Astrocyte (in vitro differentiated cells and primary cell): ENCODE results near the gene MORN1. TPM values are rescaled to one million over a fixed set of nuclear protein-coding genes. Genes with fewer than 3 reads are reported as not detected.
A peak's percentile ranks its signal among the peaks of the same experiment; 100 is the strongest.

Experiments used
- DNase-seq: peaks from one replicate; pipeline ENCODE4 v3.0.0-alpha.2; 2010; ENCODE audit warnings: low read depth
- FAIRE-seq: peaks from 2 replicates; lab custom pipeline; 2011; peaks lifted over from hg19 to GRCh38; lab: Jason Lieb, UNC
- H2AFZ ChIP-seq: 2 replicates; pipeline ENCODE4 v1.6.0; 2012; ENCODE audit warnings: low read depth, low read length, inconsistent platforms
- H3K27ac ChIP-seq: 2 replicates; pipeline ENCODE4 v1.5.1; 2011; ENCODE audit warnings: low read depth, low read length, inconsistent platforms
- H3K27me3 ChIP-seq: 2 replicates; pipeline ENCODE4 v1.6.0; 2011; ENCODE audit warnings: low read length, inconsistent platforms; ENCODE audit not compliant: insufficient read depth
- H3K36me3 ChIP-seq: 2 replicates; pipeline ENCODE4 v1.5.1; 2011; ENCODE audit warnings: low read length, inconsistent platforms; ENCODE audit not compliant: insufficient read depth
- H3K4me1 ChIP-seq: 2 replicates; pipeline ENCODE4 v1.5.1; 2011; ENCODE audit warnings: low read length, inconsistent platforms; ENCODE audit not compliant: insufficient read depth
- H3K4me2 ChIP-seq: 2 replicates; pipeline ENCODE4 v1.6.0; 2012; ENCODE audit warnings: low read length, inconsistent platforms
- H3K4me3 ChIP-seq: 2 replicates; pipeline ENCODE4 v1.5.1; 2011; ENCODE audit warnings: low read depth, mild to moderate bottlenecking, low read length, inconsistent platforms; ENCODE audit not compliant: insufficient read depth
- H3K79me2 ChIP-seq: 2 replicates; pipeline ENCODE4 v1.6.0; 2012; ENCODE audit warnings: mild to moderate bottlenecking, low read length, inconsistent platforms; ENCODE audit not compliant: insufficient read depth
- H3K9ac ChIP-seq: 2 replicates; pipeline ENCODE4 v1.6.0; 2012; ENCODE audit warnings: mild to moderate bottlenecking, low read length, inconsistent platforms
- H3K9me3 ChIP-seq: 2 replicates; pipeline ENCODE4 v1.5.1; 2012; ENCODE audit warnings: low read depth, mild to moderate bottlenecking, low read length, inconsistent platforms; ENCODE audit not compliant: insufficient read depth
- H4K20me1 ChIP-seq: 2 replicates; pipeline ENCODE4 v1.6.0; 2012; ENCODE audit warnings: low read length, inconsistent platforms; ENCODE audit not compliant: insufficient read depth
- H3K27ac Mint-ChIP-seq: one replicate; pipeline ENCODE4 v1.8.0; 2021; ENCODE audit warnings: mild to moderate bottlenecking, mixed read lengths; ENCODE audit not compliant: unreplicated experiment
- H3K27me3 Mint-ChIP-seq: one replicate; pipeline ENCODE4 v1.8.0; 2021; ENCODE audit warnings: low read depth, mixed read lengths; ENCODE audit not compliant: unreplicated experiment
- H3K36me3 Mint-ChIP-seq: one replicate; pipeline ENCODE4 v1.8.0; 2021; ENCODE audit warnings: low read depth, mixed read lengths; ENCODE audit not compliant: unreplicated experiment
- H3K4me1 Mint-ChIP-seq: one replicate; pipeline ENCODE4 v1.8.0; 2021; ENCODE audit warnings: low read depth, mixed read lengths; ENCODE audit not compliant: unreplicated experiment
- H3K4me3 Mint-ChIP-seq: one replicate; pipeline ENCODE4 v1.8.0; 2021; ENCODE audit warnings: mild to moderate bottlenecking, moderate library complexity, mixed read lengths; ENCODE audit not compliant: unreplicated experiment
- H3K9me3 Mint-ChIP-seq: one replicate; pipeline ENCODE4 v1.8.0; 2021; ENCODE audit warnings: mild to moderate bottlenecking, mixed read lengths; ENCODE audit not compliant: unreplicated experiment
- EZH2 ChIP-seq: IDR thresholded peaks from 2 replicates; pipeline ENCODE4 v1.6.1; 2012; ENCODE audit warnings: mild to moderate bottlenecking, low read length, inconsistent platforms; ENCODE audit not compliant: insufficient read depth
- total RNA-seq: library from RNA; stranded (reverse); gene quantifications from 2 replicates; pipeline ENCODE4 v1.2.1, GENCODE V29; 2021
- TF ChIP-seq, protein P1 (sequence below): IDR thresholded peaks from 2 replicates; pipeline ENCODE4 v1.5.1; 2011; ENCODE audit warnings: low read depth, mild to moderate bottlenecking, inconsistent platforms, low read length, moderate library complexity; ENCODE audit not compliant: insufficient read depth

Gene MORN1
- total RNA-seq, 1 donor from 2014 or later = 9.2 TPM

DNA sequence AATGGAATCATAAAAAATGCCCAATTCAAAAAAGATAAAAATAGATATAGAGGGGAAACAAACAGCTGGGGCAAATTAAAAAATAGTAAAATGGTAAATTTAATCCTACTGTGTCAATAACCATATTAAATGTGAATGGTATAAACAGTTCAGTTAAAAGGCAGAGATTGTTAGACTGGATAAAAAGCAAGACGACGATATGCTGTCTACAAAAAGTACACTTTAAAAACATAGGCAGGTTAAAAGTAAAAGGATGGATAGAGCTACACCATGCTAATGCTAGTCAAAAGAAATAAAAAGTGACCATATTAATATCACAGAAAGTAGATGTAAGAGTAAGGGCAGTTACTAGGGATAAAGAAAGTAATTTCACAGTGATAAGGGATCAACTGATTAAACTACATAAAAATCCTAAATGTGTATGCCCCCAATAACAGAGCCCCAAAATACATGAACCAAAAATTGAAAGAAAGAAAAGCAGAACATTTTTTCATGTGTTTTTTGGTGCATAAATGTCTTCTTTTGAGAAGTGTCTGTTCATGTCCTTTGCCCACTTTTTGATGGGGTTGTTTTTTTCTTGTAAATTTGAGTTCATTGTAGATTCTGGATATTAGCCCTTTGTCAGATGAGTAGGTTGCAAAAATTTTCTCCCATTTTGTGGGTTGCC lies 27.4 kb downstream of the MORN1 start:
- DNase-seq (no peak), FAIRE-seq (no peak)
- no peaks in the 10 kb centered on the region for H3K27me3 ChIP-seq
- Mint-ChIP-seq H3K36me3 (peaks cover 12% of the 10 kb centered on the region), H3K27me3 (no peaks in the 10 kb centered on the region), H3K4me3 (no peak overlapping the region), H3K4me1 (no peaks in the 10 kb centered on the region), H3K27ac (no peak overlapping the region), H3K9me3 (peaks cover 9% of the 10 kb centered on the region)
- no peak overlapping the region for H3K9ac ChIP-seq
- H2AFZ ChIP-seq = no peak overlapping the region
- no peaks in the 10 kb centered on the region for H3K9me3 ChIP-seq
- H3K27ac ChIP-seq = no peak overlapping the region
- H3K4me1 ChIP-seq = no peaks in the 10 kb centered on the region
- H3K79me2 ChIP-seq = no peaks in the 10 kb centered on the region
- H4K20me1 ChIP-seq = no peaks in the 10 kb centered on the region
- no peak overlapping the region for H3K4me3 ChIP-seq
- no peaks in the 10 kb centered on the region for H3K36me3 ChIP-seq
- TF ChIP-seq, protein P1, sequence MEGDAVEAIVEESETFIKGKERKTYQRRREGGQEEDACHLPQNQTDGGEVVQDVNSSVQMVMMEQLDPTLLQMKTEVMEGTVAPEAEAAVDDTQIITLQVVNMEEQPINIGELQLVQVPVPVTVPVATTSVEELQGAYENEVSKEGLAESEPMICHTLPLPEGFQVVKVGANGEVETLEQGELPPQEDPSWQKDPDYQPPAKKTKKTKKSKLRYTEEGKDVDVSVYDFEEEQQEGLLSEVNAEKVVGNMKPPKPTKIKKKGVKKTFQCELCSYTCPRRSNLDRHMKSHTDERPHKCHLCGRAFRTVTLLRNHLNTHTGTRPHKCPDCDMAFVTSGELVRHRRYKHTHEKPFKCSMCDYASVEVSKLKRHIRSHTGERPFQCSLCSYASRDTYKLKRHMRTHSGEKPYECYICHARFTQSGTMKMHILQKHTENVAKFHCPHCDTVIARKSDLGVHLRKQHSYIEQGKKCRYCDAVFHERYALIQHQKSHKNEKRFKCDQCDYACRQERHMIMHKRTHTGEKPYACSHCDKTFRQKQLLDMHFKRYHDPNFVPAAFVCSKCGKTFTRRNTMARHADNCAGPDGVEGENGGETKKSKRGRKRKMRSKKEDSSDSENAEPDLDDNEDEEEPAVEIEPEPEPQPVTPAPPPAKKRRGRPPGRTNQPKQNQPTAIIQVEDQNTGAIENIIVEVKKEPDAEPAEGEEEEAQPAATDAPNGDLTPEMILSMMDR = no peak
- no peak for TF ChIP-seq EZH2
- H3K4me2 ChIP-seq = no peak overlapping the region

DNA sequence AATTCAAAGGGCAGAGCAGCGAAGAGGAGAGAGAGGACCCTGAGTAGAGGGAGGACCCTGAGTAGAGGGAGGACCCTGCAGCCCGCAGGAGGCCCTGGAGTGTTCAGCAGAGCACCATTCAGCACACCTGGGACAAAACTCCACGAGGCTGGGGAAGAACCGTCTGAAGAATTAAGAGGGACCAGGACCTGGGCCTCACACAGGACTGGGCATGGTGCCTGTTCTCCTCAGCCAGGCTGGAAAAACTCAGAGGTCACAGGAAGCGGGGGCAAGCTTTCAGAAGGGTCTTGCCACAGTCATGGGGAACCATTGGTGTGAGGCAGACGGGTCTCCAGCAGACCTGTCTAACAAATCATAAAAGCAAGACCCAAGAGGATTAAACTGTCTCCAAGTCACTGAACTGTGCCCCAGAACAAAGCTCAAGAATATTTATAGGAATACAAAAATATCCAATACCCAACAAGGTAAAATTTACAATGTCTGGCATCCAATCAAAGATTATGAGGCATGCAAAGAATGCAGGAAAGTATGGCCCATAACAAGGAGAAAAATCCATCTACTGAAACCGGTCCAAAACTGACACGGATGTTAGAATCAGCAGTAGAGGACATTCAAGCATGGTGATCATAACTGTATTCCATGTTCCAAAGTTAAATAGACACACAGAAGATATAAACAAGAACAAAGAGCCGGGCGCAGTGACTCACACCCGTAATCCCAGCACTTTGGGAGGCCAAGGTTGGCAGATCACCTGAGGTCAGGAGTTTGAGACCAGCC lies 30.6 kb downstream of the MORN1 start:
- Histone ChIP-seq H3K27ac (no peak overlapping the region), H3K4me3 (no peak overlapping the region), H3K36me3 (no peaks in the 10 kb centered on the region), H3K79me2 (no peaks in the 10 kb centered on the region), H2AFZ (no peak overlapping the region), H3K4me1 (no peaks in the 10 kb centered on the region), H4K20me1 (no peaks in the 10 kb centered on the region), H3K9ac (no peak overlapping the region), H3K4me2 (no peak overlapping the region), H3K27me3 (no peaks in the 10 kb centered on the region), H3K9me3 (no peaks in the 10 kb centered on the region)
- no peaks in the 10 kb centered on the region for H3K27me3 Mint-ChIP-seq
- peak; percentile 19 for DNase-seq
- no peak for FAIRE-seq
- H3K4me1 Mint-ChIP-seq = no peaks in the 10 kb centered on the region
- H3K9me3 Mint-ChIP-seq = peaks cover 9% of the 10 kb centered on the region
- peaks cover 10% of the 10 kb centered on the region for H3K36me3 Mint-ChIP-seq
- TF ChIP-seq, protein P1 = no peak
- TF ChIP-seq EZH2 = no peak
- H3K27ac Mint-ChIP-seq = no peak overlapping the region
- no peak overlapping the region for H3K4me3 Mint-ChIP-seq
